Thyroid gland (tissue), 4 donors: Measurements from ENCODE around the gene SYCN. TPM values are rescaled to one million over a fixed set of nuclear protein-coding genes. Genes with fewer than 3 reads are reported as not detected.

Source experiments
- DNase-seq, 2 donors: peaks; one replicate each; pipeline ENCODE4 v3.0.0-alpha.2; 2019
- H3K27ac ChIP-seq, 3 donors: fragments of 200-600 bp; sonication (generic); 1 replicate in 2 of 3; 2 replicates in 1 of 3; pipeline ENCODE4 v1.5.1; 2016 to 2019; ENCODE audit warnings: mild to moderate bottlenecking in 1 of 3, moderate library complexity in 1 of 3
- H3K27me3 ChIP-seq: fragments of 200-600 bp; sonication (generic); one replicate; pipeline ENCODE4 v1.5.1; 2019
- H3K36me3 ChIP-seq, 2 donors: fragments of 200-600 bp; sonication (generic); one replicate each; pipeline ENCODE4 v1.5.1; 2016 to 2019
- H3K4me1 ChIP-seq, 2 donors: fragments of 200-600 bp; sonication (generic); one replicate each; pipeline ENCODE4 v1.5.1; 2017 to 2019
- H3K4me3 ChIP-seq, 3 donors: fragments of 200-600 bp; sonication (generic); replicated peaks in 1 of 3; 1 replicate in 2 of 3; 2 replicates in 1 of 3; pipeline ENCODE4 v1.5.1; 2016; ENCODE audit warnings: mild to moderate bottlenecking in 1 of 3
- H3K9me3 ChIP-seq: fragments of 200-600 bp; sonication (generic); one replicate; pipeline ENCODE4 v1.5.1; 2017
- POLR2A ChIP-seq, 2 donors: fragments of 450-650 bp; IDR thresholded peaks; one replicate each; pipeline ENCODE4 v1.6.1; 2017; ENCODE audit warnings: antibody characterized with exemption in 2 of 2, mild to moderate bottlenecking in 2 of 2, moderate library complexity in 1 of 2
- WGBS, 2 donors: methylation state at CpG; one replicate each; pipeline ENCODE4 v1.1.5; 2017; 5-methylcytosine and 5-hydroxymethylcytosine counted together
- intact Hi-C: fragments of 100-400 bp; cut with DNase I; formaldehyde crosslinking; loops from one replicate; pipeline ENCODE4 v1.15.1; 2023
- total RNA-seq, 4 donors: library from RNA; depleted of rRNA; stranded (reverse); fragments of >200 nt; gene quantifications; one replicate each; pipeline ENCODE4 v1.2.3, GENCODE V29; 2016
- TF ChIP-seq, protein P1 (sequence below), 6 experiments: fragments of 200-600 bp in 3 of 6; fragments of 450-650 bp in 3 of 6; sonication (generic) in 3 of 6; IDR thresholded peaks; one replicate each; pipeline ENCODE4 v1.5.1; 2016 to 2019; ENCODE audit warnings: antibody characterized with exemption in 6 of 6, mild to moderate bottlenecking in 2 of 6, inconsistent platforms in 1 of 6, moderate library complexity in 1 of 6

Gene SYCN
- total RNA-seq, 4 donors from 2014 or later: not detected

- no peaks in the 10 kb centered on the region for H3K27me3 ChIP-seq
- no peaks in the 10 kb centered on the region for H3K9me3 ChIP-seq
- no peak overlapping the region for H3K27ac ChIP-seq
- intact Hi-C loops: no loop called here
- no peak overlapping the region for H3K4me3 ChIP-seq
- H3K36me3 ChIP-seq: peaks cover 0 to 11% of the 10 kb centered on the region in 2 donors
- no peak for DNase-seq
- H3K4me1 ChIP-seq: peaks cover 5 to 8% of the 10 kb centered on the region in 2 donors
- 88 to 92% methylated on average over 8 of the region's 8 CpGs for WGBS, 2 donors
- TF ChIP-seq, protein P1, sequence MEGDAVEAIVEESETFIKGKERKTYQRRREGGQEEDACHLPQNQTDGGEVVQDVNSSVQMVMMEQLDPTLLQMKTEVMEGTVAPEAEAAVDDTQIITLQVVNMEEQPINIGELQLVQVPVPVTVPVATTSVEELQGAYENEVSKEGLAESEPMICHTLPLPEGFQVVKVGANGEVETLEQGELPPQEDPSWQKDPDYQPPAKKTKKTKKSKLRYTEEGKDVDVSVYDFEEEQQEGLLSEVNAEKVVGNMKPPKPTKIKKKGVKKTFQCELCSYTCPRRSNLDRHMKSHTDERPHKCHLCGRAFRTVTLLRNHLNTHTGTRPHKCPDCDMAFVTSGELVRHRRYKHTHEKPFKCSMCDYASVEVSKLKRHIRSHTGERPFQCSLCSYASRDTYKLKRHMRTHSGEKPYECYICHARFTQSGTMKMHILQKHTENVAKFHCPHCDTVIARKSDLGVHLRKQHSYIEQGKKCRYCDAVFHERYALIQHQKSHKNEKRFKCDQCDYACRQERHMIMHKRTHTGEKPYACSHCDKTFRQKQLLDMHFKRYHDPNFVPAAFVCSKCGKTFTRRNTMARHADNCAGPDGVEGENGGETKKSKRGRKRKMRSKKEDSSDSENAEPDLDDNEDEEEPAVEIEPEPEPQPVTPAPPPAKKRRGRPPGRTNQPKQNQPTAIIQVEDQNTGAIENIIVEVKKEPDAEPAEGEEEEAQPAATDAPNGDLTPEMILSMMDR (IDR thresholded peaks at IDR 0.05): no peak
- no peak for TF ChIP-seq POLR2A (IDR thresholded peaks at IDR 0.05)
Measured at GRCh38 chr19:39183104-39183503, 21.0 kb downstream of the SYCN start.

- Histone ChIP-seq H3K27ac (no peak overlapping the region), H3K4me1 (peaks cover 5 to 8% of the 10 kb centered on the region in 2 donors), H3K27me3 (no peaks in the 10 kb centered on the region), H3K36me3 (peaks cover 0 to 16% of the 10 kb centered on the region in 2 donors), H3K4me3 (no peak overlapping the region), H3K9me3 (no peaks in the 10 kb centered on the region)
- intact Hi-C loops: no loop called here
- TF ChIP-seq, protein P1 (IDR thresholded peaks at IDR 0.05): no peak
- no peak for TF ChIP-seq POLR2A (IDR thresholded peaks at IDR 0.05)
- 41% methylated on average over 4 of the region's 4 CpGs for WGBS, 2 donors
- peak; percentile 40 to 44 for DNase-seq
Measured at GRCh38 chr19:39182174-39182505, 21.9 kb downstream of the SYCN start.

GRCh38 chr19:39181500-39182173 is 22.4 kb downstream of the SYCN start:
- DNase-seq: no peak
- Histone ChIP-seq H3K4me3 (no peak overlapping the region), H3K27ac (no peak overlapping the region), H3K27me3 (no peaks in the 10 kb centered on the region), H3K9me3 (no peaks in the 10 kb centered on the region), H3K36me3 (peaks cover 0 to 21% of the 10 kb centered on the region in 2 donors), H3K4me1 (peaks cover 5 to 8% of the 10 kb centered on the region in 2 donors)
- TF ChIP-seq, protein P1 (IDR thresholded peaks at IDR 0.05): no peak
- no peak for TF ChIP-seq POLR2A (IDR thresholded peaks at IDR 0.05)
- WGBS, 2 donors: 67 to 70% methylated on average over 21 of the region's 21 CpGs
- intact Hi-C loops: no loop called here

GRCh38 chr19:39180749-39181148 is 23.3 kb downstream of the SYCN start:
- no peak overlapping the region for H3K4me3 ChIP-seq
- no peaks in the 10 kb centered on the region for H3K9me3 ChIP-seq
- H3K4me1 ChIP-seq: peaks cover 5 to 8% of the 10 kb centered on the region in 2 donors
- TF ChIP-seq, protein P1 (IDR thresholded peaks at IDR 0.05): no peak
- no peak for TF ChIP-seq POLR2A (IDR thresholded peaks at IDR 0.05)
- 90 to 92% methylated on average over 9 of the region's 9 CpGs for WGBS, 2 donors
- no peaks in the 10 kb centered on the region for H3K27me3 ChIP-seq
- no peak overlapping the region for H3K27ac ChIP-seq
- DNase-seq: no peak
- peaks cover 0 to 27% of the 10 kb centered on the region in 2 donors for H3K36me3 ChIP-seq
- intact Hi-C loops: no loop called here

DNA sequence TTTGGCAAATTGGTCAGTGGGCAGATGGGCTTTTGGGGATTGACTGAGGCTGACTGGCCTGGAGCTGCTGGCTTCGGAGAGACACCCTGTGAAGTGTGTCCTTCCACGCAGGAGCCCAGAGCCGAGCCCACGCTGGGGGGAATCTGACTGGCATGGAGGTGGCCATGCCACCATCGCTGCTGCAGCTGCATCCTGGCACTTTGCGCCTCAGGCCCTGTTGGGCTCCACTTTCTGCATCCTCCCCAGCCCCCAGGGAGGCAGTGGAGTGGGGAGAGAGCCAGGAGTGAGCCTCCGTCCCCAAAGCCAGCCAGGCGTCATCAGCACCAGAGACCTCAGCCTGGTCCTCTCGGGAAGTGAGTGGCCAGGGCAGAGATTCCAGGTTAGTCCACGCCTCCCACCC is 24.3 kb downstream of the SYCN start:
- Histone ChIP-seq H3K27ac (no peak overlapping the region), H3K4me3 (no peak overlapping the region), H3K27me3 (no peaks in the 10 kb centered on the region), H3K9me3 (no peaks in the 10 kb centered on the region), H3K36me3 (peaks cover 7 to 36% of the 10 kb centered on the region in 2 donors), H3K4me1 (peaks cover 5 to 8% of the 10 kb centered on the region in 2 donors)
- TF ChIP-seq, protein P1 (IDR thresholded peaks at IDR 0.05): no peak
- no peak for TF ChIP-seq POLR2A (IDR thresholded peaks at IDR 0.05)
- no peak for DNase-seq
- 88 to 94% methylated on average over 5 to 9 of the region's 10 CpGs for whole genome bisulfite sequencing, 2 donors
- intact Hi-C loops: no loop called here
